Kidney (tissue), 14 donors: ENCODE data around the gene PROC. TPM values are rescaled to one million over a fixed set of nuclear protein-coding genes. Genes with fewer than 3 reads are reported as not detected.

Source experiments
- DNase-seq, 5 donors: peaks; one replicate each; pipeline ENCODE4 v3.0.0-alpha.2; 2013 to 2020
- FAIRE-seq: peaks from 2 replicates; lab custom pipeline; 2012; peaks lifted over from hg19 to GRCh38; lab: Jason Lieb, UNC
- H3K27ac ChIP-seq, 2 donors: one replicate each; pipeline ENCODE4 v1.7.0; 2013; ENCODE audit warnings: low read depth in 2 of 2, low read length in 2 of 2, inconsistent platforms in 1 of 2
- H3K27me3 ChIP-seq: one replicate; pipeline ENCODE4 v1.7.1; 2013; ENCODE audit warnings: low read length, inconsistent platforms; ENCODE audit not compliant: control insufficient read depth, insufficient read depth
- H3K36me3 ChIP-seq, 3 donors: one replicate each; pipeline versions ENCODE4 v1.7.0 to v1.7.1; 2013; ENCODE audit warnings: low read length in 3 of 3, control low read depth in 1 of 3, inconsistent platforms in 1 of 3; ENCODE audit not compliant: insufficient read depth in 3 of 3, control insufficient read depth in 2 of 3
- H3K4me1 ChIP-seq, 3 donors: one replicate each; pipeline versions ENCODE4 v1.7.0 to v1.7.1; 2013; ENCODE audit warnings: low read length in 3 of 3, inconsistent platforms in 1 of 3, low read depth in 1 of 3; ENCODE audit not compliant: control insufficient read depth in 2 of 3, insufficient read depth in 2 of 3
- H3K4me3 ChIP-seq, 3 donors: one replicate each; pipeline versions ENCODE4 v1.7.0 to v1.8.1; 2013; ENCODE audit warnings: low read length in 3 of 3, control low read depth in 1 of 3, inconsistent platforms in 1 of 3
- H3K9ac ChIP-seq, 3 donors: one replicate each; pipeline versions ENCODE4 v1.7.0 to v1.7.1; 2013; ENCODE audit warnings: low read length in 3 of 3, control low read depth in 1 of 3, inconsistent platforms in 1 of 3
- H3K9me3 ChIP-seq, 3 donors: one replicate each; pipeline versions ENCODE4 v1.7.0 to v1.7.1; 2013; ENCODE audit warnings: low read length in 3 of 3, control low read depth in 1 of 3, inconsistent platforms in 1 of 3; ENCODE audit not compliant: control insufficient read depth in 2 of 3, insufficient read depth in 1 of 3
- CTCF ChIP-seq: IDR thresholded peaks from 3 replicates; pipeline ENCODE4 v1.5.1; 2012; ENCODE audit warnings: mild to moderate bottlenecking, moderate library complexity, borderline replicate concordance; ENCODE audit not compliant: insufficient read depth; ENCODE audit errors: extremely low read depth
- intact Hi-C: fragments of 100-400 bp; cut with DNase I; formaldehyde crosslinking; loops from one replicate; pipeline ENCODE4 v1.11.1; 2022
- polyA plus RNA-seq: library from polyadenylated mRNA; stranded (reverse); fragments of 350-450 nt; fragmentation: Illumina TruSeq; extraction: RNeasy Lipid Tissue Mini Kit (QIAGEN cat#74804); gene quantifications from one replicate; pipeline ENCODE4 v1.2.3, GENCODE V29; 2014; ENCODE audit warnings: low read depth, low replicate concordance; ENCODE audit not compliant: insufficient read depth
- total RNA-seq: library from RNA; stranded (reverse); fragmentation: NEBNext Ultra II Directional; extraction: Animal tissue kit (Norgen Biotek cat#: 25700); gene quantifications from one replicate; pipeline ENCODE4 v1.2.1, GENCODE V29; 2021
- donor health status: control.
- donor health status: control.
- donor health status: control.
- donor health status: control.
- donor health status: control.
- donor health status: DM: yes; HTN: yes; CAD: no.
- donor health status: Normal renal cell carcinoma (clear cell type).

The PROC gene
- total and polyA plus RNA-seq, 2 donors from 2014 or later = 5.9 to 51.0 TPM

DNA sequence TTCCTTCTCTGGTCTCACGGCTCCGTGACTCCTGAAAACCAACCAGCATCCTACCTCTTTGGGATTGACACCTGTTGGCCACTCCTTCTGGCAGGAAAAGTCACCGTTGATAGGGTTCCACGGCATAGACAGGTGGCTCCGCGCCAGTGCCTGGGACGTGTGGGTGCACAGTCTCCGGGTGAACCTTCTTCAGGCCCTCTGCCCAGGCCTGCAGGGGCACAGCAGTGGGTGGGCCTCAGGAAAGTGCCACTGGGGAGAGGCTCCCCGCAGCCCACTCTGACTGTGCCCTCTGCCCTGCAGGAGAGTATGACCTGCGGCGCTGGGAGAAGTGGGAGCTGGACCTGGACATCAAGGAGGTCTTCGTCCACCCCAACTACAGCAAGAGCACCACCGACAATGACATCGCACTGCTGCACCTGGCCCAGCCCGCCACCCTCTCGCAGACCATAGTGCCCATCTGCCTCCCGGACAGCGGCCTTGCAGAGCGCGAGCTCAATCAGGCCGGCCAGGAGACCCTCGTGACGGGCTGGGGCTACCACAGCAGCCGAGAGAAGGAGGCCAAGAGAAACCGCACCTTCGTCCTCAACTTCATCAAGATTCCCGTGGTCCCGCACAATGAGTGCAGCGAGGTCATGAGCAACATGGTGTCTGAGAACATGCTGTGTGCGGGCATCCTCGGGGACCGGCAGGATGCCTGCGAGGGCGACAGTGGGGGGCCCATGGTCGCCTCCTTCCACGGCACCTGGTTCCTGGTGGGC is 10.0 kb downstream of the PROC start:
- DNase-seq (no peak), FAIRE-seq (no peak)
- Histone ChIP-seq H3K27ac (no peak overlapping the region), H3K36me3 (no peaks in the 10 kb centered on the region), H3K9ac (no peak overlapping the region), H3K4me1 (peaks cover 0 to 3% (median 0%) of the 10 kb centered on the region in 3 donors), H3K9me3 (no peaks in the 10 kb centered on the region), H3K4me3 (no peak overlapping the region), H3K27me3 (no peaks in the 10 kb centered on the region)
- no peak for TF ChIP-seq CTCF
- intact Hi-C loops = no loop called here

GRCh38 chr2:127428815-127429109 is 10.5 kb downstream of the PROC start:
- Histone ChIP-seq H3K4me1 (no peaks in the 10 kb centered on the region), H3K9ac (no peak overlapping the region), H3K9me3 (no peaks in the 10 kb centered on the region), H3K36me3 (no peaks in the 10 kb centered on the region), H3K27ac (no peak overlapping the region), H3K27me3 (no peaks in the 10 kb centered on the region), H3K4me3 (no peak overlapping the region)
- intact Hi-C loops = no loop called here
- TF ChIP-seq CTCF = no peak
- FAIRE-seq (no peak), DNase-seq (no peak)

DNA sequence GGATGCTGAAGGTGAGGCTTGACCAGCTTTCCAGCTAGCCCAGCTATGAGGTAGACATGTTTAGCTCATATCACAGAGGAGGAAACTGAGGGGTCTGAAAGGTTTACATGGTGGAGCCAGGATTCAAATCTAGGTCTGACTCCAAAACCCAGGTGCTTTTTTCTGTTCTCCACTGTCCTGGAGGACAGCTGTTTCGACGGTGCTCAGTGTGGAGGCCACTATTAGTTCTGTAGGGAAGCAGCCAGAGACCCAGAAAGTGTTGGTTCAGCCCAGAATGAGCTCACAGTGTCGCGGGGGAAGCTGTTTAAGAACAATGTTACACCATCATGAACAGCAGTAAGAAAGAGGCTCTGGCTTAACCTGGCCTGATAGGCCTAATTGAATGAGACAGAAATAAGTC is 11.1 kb downstream of the PROC start:
- H3K9ac ChIP-seq = no peak overlapping the region
- intact Hi-C loops = no loop called here
- no peak for FAIRE-seq
- no peak overlapping the region for H3K4me3 ChIP-seq
- no peaks in the 10 kb centered on the region for H3K27me3 ChIP-seq
- TF ChIP-seq CTCF = no peak
- no peaks in the 10 kb centered on the region for H3K36me3 ChIP-seq
- DNase-seq = no peak
- no peaks in the 10 kb centered on the region for H3K9me3 ChIP-seq
- H3K4me1 ChIP-seq = no peaks in the 10 kb centered on the region
- no peak overlapping the region for H3K27ac ChIP-seq

GRCh38 chr2:127429844-127430425 is 11.7 kb downstream of the PROC start:
- Histone ChIP-seq H3K36me3 (no peaks in the 10 kb centered on the region), H3K9ac (no peak overlapping the region), H3K9me3 (no peaks in the 10 kb centered on the region), H3K27me3 (no peaks in the 10 kb centered on the region), H3K27ac (no peak overlapping the region), H3K4me3 (no peak overlapping the region), H3K4me1 (no peaks in the 10 kb centered on the region)
- intact Hi-C loops = no loop called here
- FAIRE-seq (no peak), DNase-seq (no peak)
- TF ChIP-seq CTCF = no peak
